ENCODE data around the gene GABBR1. TPM values are rescaled to one million over a fixed set of nuclear protein-coding genes. Genes with fewer than 3 reads are reported as not detected.

The GABBR1 gene
- total RNA-seq, 2 experiments from 2014 or later, result 6.0 to 8.1 TPM

- no peaks in the 10 kb centered on the region for H3K9me3 Mint-ChIP-seq (ENCODE audit: low read depth)
- H3K4me3 Mint-ChIP-seq, result peak overlapping the region; percentile 90
- DNase-seq (peak; percentile 99), ATAC-seq (peak; percentile 97)
- peaks cover 11% of the 10 kb centered on the region for H3K4me1 Mint-ChIP-seq
- H3K27ac Mint-ChIP-seq, result peak overlapping the region; percentile 99
- H3K27me3 Mint-ChIP-seq, result peaks cover under 1% of the 10 kb centered on the region
- CTCF ChIA-PET, result interaction anchor here (0.6 to 8.3 kb wide), 44 partner anchors 8 to 566 kb away, joined by 3 to 117 read pairs (median 4); partner anchors contain the start of genes GABBR1, POLR1H, TRIM26 and ZFP57
- no peaks in the 10 kb centered on the region for H3K36me3 Mint-ChIP-seq
Measured at GRCh38 chr6:29649701-29650673, 17.0 kb upstream of the GABBR1 start.

- no peak overlapping the region for H3K27ac Mint-ChIP-seq
Measured at GRCh38 chr6:29647927-29648642, 15.1 kb upstream of the GABBR1 start.

GRCh38 chr6:29641430-29642148 is 8.6 kb upstream of the GABBR1 start:
- peak overlapping the region; percentile 34 for H3K27ac Mint-ChIP-seq
- H3K36me3 Mint-ChIP-seq, result no peaks in the 10 kb centered on the region
- H3K4me3 Mint-ChIP-seq, result no peak overlapping the region
- CTCF ChIA-PET, result interaction anchor here (0.8 to 4.5 kb wide), 4 partner anchors 10 to 61 kb away, joined by 3 to 59 read pairs (median 4); no protein-coding TSS in a partner anchor
- H3K9me3 Mint-ChIP-seq (ENCODE audit: low read depth), result no peaks in the 10 kb centered on the region
- DNase-seq, result no peak
- peaks cover 2% of the 10 kb centered on the region for H3K27me3 Mint-ChIP-seq
- peaks cover 8% of the 10 kb centered on the region for H3K4me1 Mint-ChIP-seq
- ATAC-seq, result peak; percentile 58

More at GRCh38 chr6:29647927-29648642, 15.1 kb upstream of the GABBR1 start:
- CTCF ChIA-PET, result interaction anchor here (0.7 to 8.3 kb wide), 10 partner anchors 9 to 184 kb away, joined by 3 to 76 read pairs (median 3); partner anchors contain the start of genes GABBR1 and MOG
- Mint-ChIP-seq H3K4me3 (no peak overlapping the region), H3K4me1 (peaks cover 11% of the 10 kb centered on the region), H3K27me3 (no peaks in the 10 kb centered on the region), H3K9me3 (ENCODE audit: low read depth) (no peaks in the 10 kb centered on the region), H3K36me3 (no peaks in the 10 kb centered on the region)
- ATAC-seq, result no peak
- no peak for DNase-seq

- H3K4me1 Mint-ChIP-seq, result peaks cover 13% of the 10 kb centered on the region
- DNase-seq, result no peak
- no peak overlapping the region for H3K4me3 Mint-ChIP-seq
- CTCF ChIA-PET, result interaction anchor here (1.0 to 1.5 kb wide), 4 partner anchors 10 to 16 kb away, joined by 3 to 9 read pairs (median 4); no protein-coding TSS in a partner anchor
- H3K9me3 Mint-ChIP-seq (ENCODE audit: low read depth), result no peaks in the 10 kb centered on the region
- ATAC-seq, result no peak
- H3K27ac Mint-ChIP-seq, result no peak overlapping the region
- no peaks in the 10 kb centered on the region for H3K36me3 Mint-ChIP-seq
- peaks cover 12% of the 10 kb centered on the region for H3K27me3 Mint-ChIP-seq
Measured at GRCh38 chr6:29637247-29637646, 4.3 kb upstream of the GABBR1 start.

GRCh38 chr6:29633534-29633905 is 537 bp upstream of the GABBR1 start:
- Mint-ChIP-seq H3K27me3 (peaks cover 41% of the 10 kb centered on the region), H3K4me1 (peaks cover 27% of the 10 kb centered on the region), H3K27ac (no peak overlapping the region), H3K36me3 (no peaks in the 10 kb centered on the region), H3K4me3 (peak overlapping the region; percentile 76), H3K9me3 (ENCODE audit: low read depth) (no peaks in the 10 kb centered on the region)
- ATAC-seq (no peak), DNase-seq (no peak)
- CTCF ChIA-PET, result interaction anchor here (0.5 to 2.3 kb wide), 6 partner anchors 11 to 27 kb away, joined by 3 to 21 read pairs (median 5); no protein-coding TSS in a partner anchor

- Mint-ChIP-seq H3K27ac (no peak overlapping the region), H3K4me3 (peak overlapping the region; percentile 76), H3K36me3 (no peaks in the 10 kb centered on the region), H3K4me1 (peaks cover 29% of the 10 kb centered on the region), H3K27me3 (peaks cover 42% of the 10 kb centered on the region), H3K9me3 (ENCODE audit: low read depth) (no peaks in the 10 kb centered on the region)
- ATAC-seq (peak; percentile 56), DNase-seq (peak; percentile 62)
- CTCF ChIA-PET, result interaction anchor here (1.3 to 3.7 kb wide), 4 partner anchors 16 to 22 kb away, joined by 6 to 21 read pairs (median 14); no protein-coding TSS in a partner anchor
Measured at GRCh38 chr6:29631860-29632731, 887 bp downstream of the GABBR1 start.

- H3K4me1 Mint-ChIP-seq, result peaks cover 29% of the 10 kb centered on the region
- no peaks in the 10 kb centered on the region for H3K36me3 Mint-ChIP-seq
- CTCF ChIA-PET, result interaction anchor here (1.9 to 3.7 kb wide), 2 partner anchors 19 to 22 kb away, joined by 8 to 19 read pairs; no protein-coding TSS in a partner anchor
- no peaks in the 10 kb centered on the region for H3K9me3 Mint-ChIP-seq (ENCODE audit: low read depth)
- peak overlapping the region; percentile 76 for H3K4me3 Mint-ChIP-seq
- H3K27me3 Mint-ChIP-seq, result peaks cover 48% of the 10 kb centered on the region
- DNase-seq (no peak), ATAC-seq (no peak)
- H3K27ac Mint-ChIP-seq, result no peak overlapping the region
Measured at GRCh38 chr6:29631209-29631810, 1.7 kb downstream of the GABBR1 start.

- H3K27ac Mint-ChIP-seq, result no peak overlapping the region
- no peaks in the 10 kb centered on the region for H3K36me3 Mint-ChIP-seq
- ATAC-seq, result no peak
- peaks cover 56% of the 10 kb centered on the region for H3K27me3 Mint-ChIP-seq
- peaks cover 29% of the 10 kb centered on the region for H3K4me1 Mint-ChIP-seq
- H3K4me3 Mint-ChIP-seq, result no peak overlapping the region
- CTCF ChIA-PET, result interaction anchor here (1.9 to 3.7 kb wide), 3 partner anchors 13 to 23 kb away, joined by 8 to 19 read pairs (median 9); no protein-coding TSS in a partner anchor
- DNase-seq, result no peak
- no peaks in the 10 kb centered on the region for H3K9me3 Mint-ChIP-seq (ENCODE audit: low read depth)
Measured at GRCh38 chr6:29630315-29630714, 2.7 kb downstream of the GABBR1 start.

GRCh38 chr6:29629571-29629970 is 3.4 kb downstream of the GABBR1 start:
- CTCF ChIA-PET, result interaction anchor here (1.9 to 3.7 kb wide), 4 partner anchors 12 to 24 kb away, joined by 8 to 20 read pairs (median 14); no protein-coding TSS in a partner anchor
- H3K27me3 Mint-ChIP-seq, result peaks cover 56% of the 10 kb centered on the region
- no peak for ATAC-seq
- no peaks in the 10 kb centered on the region for H3K9me3 Mint-ChIP-seq (ENCODE audit: low read depth)
- H3K4me3 Mint-ChIP-seq, result no peak overlapping the region
- H3K4me1 Mint-ChIP-seq, result peaks cover 29% of the 10 kb centered on the region
- DNase-seq, result no peak
- H3K27ac Mint-ChIP-seq, result no peak overlapping the region
- no peaks in the 10 kb centered on the region for H3K36me3 Mint-ChIP-seq

- peaks cover 29% of the 10 kb centered on the region for H3K4me1 Mint-ChIP-seq
- CTCF ChIA-PET, result interaction anchor here (0.8 to 3.7 kb wide), 4 partner anchors 11 to 25 kb away, joined by 4 to 20 read pairs (median 14); no protein-coding TSS in a partner anchor
- no peaks in the 10 kb centered on the region for H3K36me3 Mint-ChIP-seq
- DNase-seq (peak; percentile 67), ATAC-seq (peak; percentile 60)
- peaks cover 50% of the 10 kb centered on the region for H3K27me3 Mint-ChIP-seq
- peak overlapping the region; percentile 72 for H3K4me3 Mint-ChIP-seq
- no peaks in the 10 kb centered on the region for H3K9me3 Mint-ChIP-seq (ENCODE audit: low read depth)
- H3K27ac Mint-ChIP-seq, result peak overlapping the region; percentile 44
Measured at GRCh38 chr6:29628419-29629281, 4.3 kb downstream of the GABBR1 start.
